CD4-positive, alpha-beta T cell treated with Interleukin-17A for 1 hour (primary cell): Measurements from ENCODE around the gene B3GAT1.
"Not testable (repeated sequence)": the region's sequence is repeated elsewhere in the genome, so short reads cannot be mapped to it uniquely, and the experiment has no call there.

ENCODE experiments used
- DNase-seq: peaks from one replicate; pipeline ENCODE4 v3.0.0-alpha.2; 2020

Gene B3GAT1, protein sequence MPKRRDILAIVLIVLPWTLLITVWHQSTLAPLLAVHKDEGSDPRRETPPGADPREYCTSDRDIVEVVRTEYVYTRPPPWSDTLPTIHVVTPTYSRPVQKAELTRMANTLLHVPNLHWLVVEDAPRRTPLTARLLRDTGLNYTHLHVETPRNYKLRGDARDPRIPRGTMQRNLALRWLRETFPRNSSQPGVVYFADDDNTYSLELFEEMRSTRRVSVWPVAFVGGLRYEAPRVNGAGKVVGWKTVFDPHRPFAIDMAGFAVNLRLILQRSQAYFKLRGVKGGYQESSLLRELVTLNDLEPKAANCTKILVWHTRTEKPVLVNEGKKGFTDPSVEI

DNA sequence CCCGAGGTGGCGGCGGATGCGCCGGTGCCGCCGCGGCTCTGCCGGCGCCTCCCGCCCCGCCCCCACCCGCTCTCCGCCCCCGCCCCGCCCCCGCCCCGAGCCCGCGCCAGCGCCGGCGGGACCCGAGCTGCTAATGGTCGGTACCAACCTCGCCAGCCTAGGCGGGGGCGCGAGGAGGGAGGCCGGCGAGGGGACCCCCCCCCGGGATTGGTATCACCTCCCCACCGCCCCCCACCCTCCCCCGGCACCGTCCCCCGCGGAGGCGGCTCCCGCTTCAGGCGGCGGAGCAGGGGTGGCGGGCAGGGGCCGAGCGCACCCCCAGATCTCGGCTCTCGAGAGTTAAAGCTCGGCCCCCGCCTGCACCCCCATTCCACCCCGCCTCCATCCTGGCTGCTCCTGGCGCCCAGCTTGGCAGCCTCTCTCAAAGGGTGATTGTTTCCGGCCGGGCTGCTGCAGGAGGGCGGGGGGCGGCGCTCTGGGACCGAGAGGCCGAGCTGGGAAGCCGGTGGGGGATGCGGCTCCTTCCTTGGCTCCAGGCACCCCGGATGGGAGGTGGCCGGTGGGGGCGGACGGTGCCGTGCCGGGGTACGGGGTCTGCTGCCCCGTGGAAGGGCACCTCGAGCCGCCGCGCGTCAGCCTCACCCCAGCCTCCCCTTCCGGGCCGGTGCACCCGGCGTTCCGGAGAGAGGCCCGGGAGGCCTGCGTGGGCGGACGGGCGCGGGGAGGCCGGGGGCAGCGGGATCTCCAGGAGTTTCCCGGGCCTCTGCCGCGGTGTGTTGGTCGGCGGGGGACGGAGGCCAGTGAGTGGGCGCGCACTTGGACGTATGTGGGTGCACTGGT lies at the start of gene B3GAT1:
TSS of gene B3GAT1 (minus strand) at position 40 of the 840 bp plus-strand sequence. CDS start 24,583 bp downstream, outside the sequence.
- DNase-seq: peak; percentile 14

DNA sequence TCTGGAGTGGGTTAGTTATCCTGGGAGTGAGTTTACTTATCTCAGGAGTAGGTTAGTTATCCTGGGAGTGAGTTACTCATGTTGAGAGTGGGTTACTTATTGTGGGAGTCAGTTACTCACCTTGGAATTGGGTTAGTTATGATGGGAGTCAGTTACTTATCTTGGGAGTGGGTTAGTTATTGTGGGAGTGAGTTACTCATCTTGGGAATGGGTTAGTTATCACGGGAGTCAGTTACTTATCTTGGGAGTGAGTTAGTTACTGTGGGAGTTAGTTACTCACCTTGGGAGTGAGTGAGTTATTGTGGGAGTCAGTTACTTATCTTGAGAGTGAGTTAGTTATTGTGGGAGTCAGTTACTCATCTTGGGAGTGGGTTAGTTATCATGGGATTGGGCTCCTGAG lies 49.6 kb upstream of the B3GAT1 start:
- DNase-seq: no peak

DNA sequence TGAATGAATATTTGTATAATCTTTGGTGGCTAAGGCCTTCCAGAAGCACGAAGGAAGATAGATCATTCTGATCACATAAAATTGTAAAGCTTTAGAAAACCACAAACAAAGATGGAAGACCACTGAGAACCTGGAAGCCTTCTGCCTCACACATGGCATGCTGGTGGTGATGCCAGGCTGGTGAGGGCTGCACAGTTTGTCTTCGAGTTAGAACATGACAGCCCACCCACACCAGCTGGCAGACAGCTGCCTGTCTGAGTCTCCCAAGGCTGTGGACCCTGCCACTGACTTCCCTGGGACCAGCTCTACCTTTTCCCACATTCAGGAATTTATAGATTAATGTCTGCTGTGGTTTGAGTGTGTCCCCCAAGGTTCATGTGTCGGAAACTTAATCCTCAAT lies 48.8 kb upstream of the B3GAT1 start:
- DNase-seq: no peak

DNA sequence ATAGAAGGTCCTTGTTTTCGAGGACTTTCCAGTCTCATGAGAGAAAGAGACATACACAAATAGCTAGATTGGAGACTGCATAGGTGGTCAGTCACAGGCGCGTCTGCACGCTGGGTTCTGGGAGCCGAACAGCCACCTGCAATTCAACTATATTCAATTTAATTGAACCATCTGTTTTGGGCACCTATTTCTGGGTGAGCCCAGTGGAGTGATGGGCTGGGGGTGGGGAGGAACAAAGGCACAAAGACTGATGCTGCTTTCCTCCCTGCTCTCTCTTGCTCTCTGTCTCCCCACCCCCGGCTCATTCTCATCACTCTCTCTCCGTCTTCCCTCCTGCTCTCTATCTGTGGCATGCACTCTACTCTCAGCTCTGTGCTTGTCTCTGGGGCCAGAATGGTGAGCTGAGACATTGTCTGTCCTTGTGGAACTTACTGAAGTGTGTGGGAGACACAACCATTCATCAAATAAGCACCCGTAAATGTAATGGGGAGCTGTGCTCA lies 48.1 kb upstream of the B3GAT1 start:
- no peak for DNase-seq

DNA sequence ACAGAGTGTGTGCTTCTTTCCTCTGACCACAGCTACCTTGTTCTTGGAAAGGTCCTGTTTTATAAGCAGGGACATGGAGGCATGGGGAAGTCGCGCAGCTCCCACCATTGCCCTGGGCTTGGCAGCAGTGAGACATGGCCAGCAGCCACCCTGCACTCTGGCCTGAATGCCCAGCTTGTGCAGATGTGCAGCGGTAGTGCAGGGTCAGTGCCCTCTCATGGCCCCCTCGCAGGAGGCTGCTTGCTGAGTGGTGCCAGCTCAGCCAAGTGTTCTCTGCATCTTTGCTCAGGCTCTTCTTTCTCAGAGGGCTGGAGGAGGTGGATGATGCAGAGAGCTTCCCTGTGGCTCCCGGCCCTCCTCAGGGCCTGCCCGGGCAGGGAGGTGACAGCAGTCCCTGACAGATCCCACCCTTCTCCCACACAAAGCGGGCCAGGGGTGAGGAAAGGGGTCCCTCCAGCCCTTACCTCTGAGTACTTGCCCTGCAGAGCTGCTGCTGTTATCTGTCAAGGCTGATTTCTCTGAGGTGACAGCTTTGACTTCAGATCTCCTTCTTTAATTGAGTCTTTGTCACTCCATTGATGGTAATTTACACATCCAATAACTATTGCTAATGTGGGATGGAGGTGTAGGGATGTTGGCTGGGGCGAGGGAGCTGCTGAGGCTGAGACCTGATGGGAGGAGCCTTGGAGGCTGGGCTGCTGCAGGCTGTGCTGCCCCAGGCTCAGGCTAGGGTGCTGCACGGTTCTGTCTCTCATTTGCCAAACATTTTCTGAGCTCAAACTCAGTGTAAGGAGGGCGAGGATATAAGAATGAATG lies 47.4 kb upstream of the B3GAT1 start:
- no peak for DNase-seq

DNA sequence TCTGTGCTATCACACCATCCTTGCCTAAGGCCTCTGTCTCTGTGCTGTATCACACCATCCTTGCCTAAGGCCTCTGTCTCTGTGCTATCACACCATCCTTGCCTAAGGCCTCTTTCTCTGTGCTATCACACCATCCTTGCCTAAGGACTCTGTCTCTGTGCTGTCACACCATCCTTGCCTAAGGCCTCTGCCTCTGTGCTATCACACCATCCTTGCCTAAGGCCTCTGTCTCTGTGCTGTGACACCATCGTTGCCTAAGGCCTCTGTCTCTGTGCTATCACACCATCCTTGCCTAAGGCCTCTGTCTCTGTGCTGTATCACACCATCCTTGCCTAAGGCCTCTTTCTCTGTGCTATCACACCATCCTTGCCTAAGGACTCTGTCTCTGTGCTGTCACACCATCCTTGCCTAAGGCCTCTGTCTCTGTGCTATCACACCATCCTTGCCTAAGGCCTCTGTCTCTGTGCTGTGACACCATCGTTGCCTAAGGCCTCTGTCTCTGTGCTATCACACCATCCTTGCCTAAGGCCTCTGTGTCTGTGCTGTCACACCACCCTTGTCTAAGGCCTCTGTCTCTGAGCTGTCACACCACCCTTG lies 45.5 kb upstream of the B3GAT1 start:
- DNase-seq: not testable (repeated sequence)

DNA sequence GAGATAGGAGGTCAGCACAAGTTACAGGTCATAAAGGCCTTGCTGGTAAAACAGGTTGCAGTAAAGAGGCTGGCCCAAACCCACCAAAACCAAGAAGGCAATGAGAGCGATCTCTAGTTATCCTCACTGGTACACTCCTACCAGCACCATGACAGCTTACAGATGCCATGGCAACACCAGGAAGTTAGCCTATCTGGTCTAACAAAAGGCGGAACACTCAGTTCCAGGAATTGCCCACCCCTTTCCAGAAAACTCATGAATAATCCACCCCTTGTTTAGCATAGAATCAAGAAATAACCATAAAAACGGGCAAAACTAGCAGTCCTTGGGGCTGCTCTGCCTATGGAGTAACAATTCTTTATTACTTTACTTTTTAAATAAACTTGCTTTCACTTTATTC lies 43.5 kb upstream of the B3GAT1 start:
- no peak for DNase-seq

DNA sequence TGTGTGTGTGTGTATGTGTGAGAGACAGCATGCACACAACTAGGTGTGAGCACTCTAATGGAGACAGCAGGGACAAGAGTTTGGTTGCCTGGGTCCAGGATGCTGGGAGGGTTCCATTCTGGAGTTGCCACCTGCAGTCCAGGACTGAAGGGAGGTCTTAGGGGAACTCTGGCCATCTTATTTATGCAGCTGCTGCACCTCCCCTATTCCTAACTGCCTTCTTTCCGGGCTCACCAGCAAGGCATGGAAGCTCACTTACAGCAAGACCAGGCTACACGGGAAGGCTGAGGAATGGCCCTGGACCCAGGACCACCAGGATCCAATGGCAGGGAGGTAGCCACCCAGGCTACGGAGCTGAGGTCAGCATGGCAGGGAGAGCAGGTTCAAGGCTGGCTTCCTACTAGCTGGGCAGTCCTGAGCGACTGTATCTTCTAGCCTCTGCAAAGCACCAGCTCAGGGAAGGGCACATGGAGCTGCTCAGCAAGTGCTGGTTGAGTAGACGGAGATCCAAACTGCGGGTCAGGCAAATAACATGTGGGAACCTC lies 42.2 kb upstream of the B3GAT1 start:
- no peak for DNase-seq

DNA sequence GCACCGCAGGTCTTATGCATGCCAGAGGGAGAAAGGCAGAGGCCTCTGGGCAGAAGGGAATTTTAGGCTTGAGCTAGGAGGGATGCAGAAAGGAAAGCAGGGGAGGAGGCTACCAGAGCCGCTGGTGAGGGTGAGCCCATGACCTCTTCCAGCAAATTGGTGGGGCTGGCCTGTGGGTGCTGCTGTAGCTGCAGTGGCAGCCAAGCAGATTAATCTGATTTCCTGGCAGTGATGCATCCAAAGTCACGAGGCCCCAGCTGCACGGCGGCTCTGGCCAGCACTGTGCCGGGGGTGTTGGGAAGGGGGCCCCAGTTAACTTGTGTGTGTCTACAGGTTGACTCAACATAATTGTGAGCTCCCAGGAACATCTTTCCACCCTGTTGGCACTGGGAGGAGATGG lies 41.4 kb upstream of the B3GAT1 start:
- DNase-seq: no peak

DNA sequence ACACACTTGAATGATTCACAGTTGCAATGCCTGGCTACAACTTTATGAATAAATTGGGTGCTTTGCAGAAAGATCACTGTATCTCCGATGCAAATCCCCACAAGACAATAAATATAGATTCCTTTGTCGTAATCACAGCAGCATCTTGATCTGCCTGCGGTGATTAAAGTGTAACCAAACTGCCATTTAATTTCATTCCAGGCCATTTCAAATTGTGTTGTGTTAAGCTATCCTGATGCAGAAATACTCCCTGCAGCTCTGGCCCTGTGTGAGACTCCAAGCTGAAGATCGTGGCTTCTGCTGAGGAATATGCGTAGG lies 40.8 kb upstream of the B3GAT1 start:
- DNase-seq: no peak

DNA sequence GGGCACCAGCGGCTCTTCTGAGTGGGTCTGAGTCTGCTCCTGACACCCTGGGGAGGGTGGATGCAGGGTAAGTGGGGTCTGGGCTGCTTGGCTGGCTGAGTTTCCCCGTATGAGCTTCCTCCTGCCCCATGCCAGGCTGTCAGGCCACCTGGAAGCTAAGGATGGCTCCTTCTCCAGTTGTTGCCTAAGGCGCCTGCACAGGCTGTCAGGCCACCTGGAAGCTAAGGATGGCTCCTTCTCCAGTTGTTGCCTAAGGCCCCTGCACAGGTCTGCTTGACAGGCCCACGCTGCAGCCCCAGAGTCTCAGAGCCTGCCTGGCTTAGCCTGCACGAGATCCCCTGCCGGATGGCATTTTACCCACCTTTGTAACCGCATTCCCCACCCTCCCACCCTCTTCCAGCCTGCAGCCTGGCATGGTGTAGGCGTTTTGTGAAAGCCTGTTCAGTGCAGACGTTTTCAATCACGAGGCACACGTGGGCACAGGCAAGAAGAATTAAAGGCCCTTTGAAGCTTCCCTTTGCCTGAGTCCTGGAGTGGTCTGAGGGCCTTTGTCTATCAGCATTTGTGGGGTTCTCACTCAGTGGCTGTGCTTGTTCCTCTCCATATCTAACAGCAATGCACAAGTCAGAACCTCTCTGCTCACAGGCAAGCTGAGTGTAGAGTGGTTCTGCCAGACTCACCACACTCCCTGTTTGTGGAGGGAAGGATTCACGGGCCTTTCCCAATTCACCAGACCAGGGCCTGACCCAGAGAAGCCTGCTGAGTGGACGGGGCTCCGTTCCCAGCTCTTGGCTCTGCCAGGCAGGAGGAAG lies 40.2 kb upstream of the B3GAT1 start:
- no peak for DNase-seq

DNA sequence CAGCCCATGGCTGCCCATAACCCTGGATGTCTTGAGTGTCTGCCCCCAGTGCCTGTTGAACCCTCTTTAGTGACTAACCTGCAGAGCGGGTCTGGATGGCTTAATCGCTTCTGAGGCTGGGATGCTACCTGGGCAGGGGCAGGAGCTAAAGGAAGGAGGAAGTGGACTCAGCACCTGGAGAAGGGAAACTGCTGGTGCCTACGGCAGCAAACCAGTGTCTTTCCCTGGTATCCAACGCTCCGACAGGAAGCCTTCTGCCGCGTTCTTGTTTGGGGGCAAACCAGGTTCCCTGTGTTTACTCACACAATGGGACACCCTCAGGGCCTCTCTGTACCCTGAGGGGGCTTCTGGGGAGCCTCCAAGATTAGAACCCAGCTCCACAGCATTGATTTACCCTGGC lies 38.1 kb upstream of the B3GAT1 start:
- DNase-seq: no peak

DNA sequence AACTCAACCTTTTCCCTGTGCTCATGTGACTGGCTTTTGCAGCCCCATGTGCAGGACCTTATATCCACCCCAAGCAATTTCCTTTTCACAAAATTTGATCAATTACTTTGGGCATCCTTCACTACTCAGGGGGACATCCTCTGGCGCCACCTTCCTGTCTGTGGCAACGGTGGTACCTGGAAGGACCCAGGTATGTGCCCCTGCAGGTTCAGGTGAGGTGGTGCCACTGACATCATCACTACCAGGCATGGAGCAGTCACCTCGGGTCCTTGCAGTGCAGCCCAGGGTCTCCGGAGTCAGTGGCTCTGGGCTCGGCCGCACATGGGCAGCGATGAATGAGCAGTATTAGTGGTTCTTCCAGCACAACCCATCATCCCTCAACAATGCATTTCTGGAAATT lies 37.7 kb upstream of the B3GAT1 start:
- no peak for DNase-seq

DNA sequence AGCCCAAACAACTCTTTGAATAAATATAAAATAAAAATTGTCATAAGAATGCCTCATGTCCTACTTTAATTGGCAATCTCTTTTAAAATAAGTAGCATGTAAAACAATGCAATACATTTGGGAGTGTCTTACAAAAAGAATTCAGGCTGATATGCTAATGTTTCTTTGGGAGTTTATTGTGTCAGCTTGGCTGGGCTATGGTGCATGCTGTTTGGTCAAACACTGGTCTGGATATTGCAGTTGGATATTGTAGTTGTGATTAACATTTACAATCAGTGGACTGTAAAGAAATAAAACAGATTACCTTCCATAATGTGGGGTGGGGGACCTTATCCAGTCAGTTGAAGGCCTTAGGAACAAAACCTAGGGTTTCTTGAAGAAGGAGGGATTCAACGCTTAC lies 37.0 kb upstream of the B3GAT1 start:
- DNase-seq: no peak

DNA sequence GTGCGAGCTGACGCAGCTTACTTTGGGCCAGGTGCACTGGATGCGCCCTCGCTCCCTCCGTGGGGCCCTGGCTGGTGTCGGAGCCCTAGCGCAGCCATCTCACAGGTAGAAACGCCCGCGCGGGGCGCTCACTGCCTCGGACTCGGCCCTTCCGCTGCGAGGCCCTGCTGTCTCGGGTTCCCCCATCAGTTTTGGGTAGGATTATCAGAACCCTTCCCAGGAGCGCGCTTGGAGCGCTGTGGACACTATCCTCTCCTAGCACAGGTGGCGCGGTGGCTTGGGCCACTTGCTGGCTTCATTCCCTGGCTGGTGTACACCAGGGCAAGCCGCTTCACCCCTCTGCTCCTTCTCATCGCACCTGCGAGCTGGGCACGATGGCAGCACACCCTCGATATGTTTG lies 35.7 kb upstream of the B3GAT1 start:
- no peak for DNase-seq

DNA sequence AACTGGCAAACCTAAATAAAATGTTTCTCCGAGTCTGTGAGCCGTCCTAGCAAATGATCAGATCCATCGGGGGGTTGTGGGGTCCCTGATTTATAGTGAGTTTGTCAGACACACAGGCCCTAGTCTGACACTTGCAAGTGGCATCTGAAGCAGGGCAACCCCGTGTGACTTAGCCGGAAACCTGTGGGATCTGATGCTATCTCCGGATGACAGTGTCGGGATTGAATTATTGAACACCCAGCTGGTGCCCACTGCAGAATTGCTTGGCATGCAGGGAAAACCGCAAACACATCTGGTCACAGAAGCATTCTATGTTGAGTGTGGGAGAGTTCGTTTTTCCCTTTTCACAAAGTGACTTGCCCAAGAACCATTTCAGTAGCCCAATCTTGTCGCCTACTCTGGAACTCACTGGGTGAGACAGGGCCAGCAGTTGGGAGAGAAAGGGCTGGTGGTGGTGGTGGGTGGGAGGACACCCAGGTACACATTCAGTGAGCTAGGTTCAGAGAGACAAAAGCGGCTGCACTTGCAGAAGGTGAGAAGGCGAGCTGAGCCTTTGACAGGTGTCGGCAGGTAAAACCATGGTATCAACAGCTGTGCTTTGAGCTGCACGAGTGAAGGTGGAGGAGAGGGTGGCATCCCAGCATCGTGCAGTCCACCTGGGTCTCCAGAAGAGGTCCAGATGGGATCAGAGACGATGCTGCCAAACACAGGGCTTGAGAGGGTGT lies 33.7 kb upstream of the B3GAT1 start:
- DNase-seq: no peak

DNA sequence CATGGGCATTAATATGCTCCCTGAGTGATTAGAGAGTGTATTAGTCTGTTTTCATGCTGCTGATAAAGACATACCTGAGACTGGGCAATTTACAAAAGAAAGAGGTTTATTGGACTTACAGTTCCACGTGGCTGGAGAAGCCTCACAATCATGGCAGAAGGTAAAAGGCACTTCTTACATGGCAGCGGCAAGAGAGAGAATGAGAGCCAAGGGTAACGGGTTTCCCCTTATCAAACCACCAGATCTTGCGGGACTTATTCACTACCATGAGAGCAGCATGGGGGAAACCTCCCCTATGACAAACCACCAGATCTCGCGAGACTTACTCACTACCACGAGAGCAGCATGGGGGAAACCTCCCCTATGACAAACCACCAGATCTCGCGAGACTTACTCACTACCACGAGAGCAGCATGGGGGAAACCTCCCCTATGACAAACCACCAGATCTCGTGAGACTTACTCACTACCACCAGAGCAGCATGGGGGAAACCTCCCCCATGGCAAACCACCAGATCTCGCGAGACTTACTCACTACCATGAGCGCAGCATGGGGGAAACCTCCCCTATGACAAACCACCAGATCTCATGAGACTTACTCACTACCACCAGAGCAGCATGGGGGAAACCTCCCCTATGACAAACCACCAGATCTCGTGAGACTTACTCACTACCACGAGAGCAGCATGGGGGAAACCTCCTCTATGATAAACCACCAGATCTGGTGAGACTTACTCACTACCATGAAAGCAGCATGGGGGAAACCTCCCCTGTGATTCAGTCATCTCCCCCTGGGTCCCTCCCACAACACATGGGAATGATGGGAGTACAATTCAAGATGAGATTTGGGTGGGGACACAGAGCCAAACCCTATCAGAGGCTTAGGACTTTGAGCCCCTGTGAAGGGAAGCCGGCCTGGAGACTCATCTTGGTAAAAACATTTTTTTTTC lies 32.4 kb upstream of the B3GAT1 start:
- not testable (repeated sequence) for DNase-seq

DNA sequence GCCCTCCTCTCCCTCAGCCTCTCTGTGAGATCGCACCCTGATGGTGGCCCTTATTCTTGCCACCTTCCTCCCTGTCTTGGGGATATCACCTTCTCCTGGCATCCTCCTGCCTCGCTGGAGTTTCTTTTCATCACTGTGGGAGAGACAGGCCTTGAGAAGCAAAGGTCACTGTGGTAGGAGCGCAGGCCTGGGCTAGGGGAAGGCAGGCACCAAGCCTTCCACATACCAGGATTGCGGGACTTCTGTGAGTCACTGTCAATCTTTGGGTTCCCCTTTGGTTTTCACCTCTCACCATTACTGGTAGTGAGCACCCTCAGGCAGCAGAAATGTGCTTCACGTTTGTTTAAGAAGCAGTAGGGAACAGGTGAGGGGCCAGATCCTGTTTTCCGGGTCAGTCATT lies 31.2 kb upstream of the B3GAT1 start:
- DNase-seq: no peak

DNA sequence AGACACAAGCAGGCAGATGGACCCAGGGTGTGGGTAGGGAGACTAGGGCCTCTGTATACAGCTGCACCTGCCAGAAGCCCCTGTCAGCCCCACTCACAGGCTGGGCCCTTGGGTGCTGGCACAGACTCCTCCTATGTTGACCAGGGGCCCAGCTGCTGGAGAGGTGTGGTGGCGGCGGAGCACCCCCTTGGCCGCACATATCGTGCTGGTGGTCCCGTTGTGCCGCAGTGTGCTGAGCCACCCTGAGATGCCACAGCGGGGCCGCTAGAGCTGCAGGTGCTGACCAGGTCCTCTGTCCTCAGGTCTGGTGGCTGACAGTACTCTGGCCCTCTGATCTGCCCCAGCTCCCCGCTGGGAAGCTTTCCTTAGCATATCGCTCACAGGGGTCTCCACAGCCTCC lies 30.2 kb upstream of the B3GAT1 start:
- no peak for DNase-seq

DNA sequence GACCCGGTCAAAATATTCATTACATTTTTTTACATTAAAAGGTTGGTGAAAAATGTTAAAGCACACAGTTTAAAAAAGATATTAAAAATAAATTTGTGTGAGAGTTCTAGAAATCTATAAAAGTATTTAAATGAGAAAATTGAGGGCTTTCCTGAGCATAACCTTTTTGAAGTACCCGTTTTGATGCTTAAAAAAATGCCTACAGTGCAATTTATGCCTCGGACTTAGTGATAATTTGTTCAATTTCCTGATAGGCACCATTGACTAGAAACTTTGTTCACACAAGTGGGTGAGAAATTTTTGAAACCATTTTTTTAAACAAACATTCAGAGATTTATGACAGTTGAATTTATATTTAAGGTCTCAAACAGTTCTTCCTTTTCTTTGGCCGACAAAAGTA lies 29.7 kb upstream of the B3GAT1 start:
- DNase-seq: no peak
